Activated CD4-positive, alpha-beta T cell treated with anti-CD3 and anti-CD28 coated beads, Interleukin-2, amount 50 U/mL, for 16 hours (primary cell): ENCODE results near the gene OR2T29.
"Not testable (repeated sequence)": the region's sequence is repeated elsewhere in the genome, so short reads cannot be mapped to it uniquely, and the experiment has no call there.

Source experiments
- DNase-seq: peaks from one replicate; pipeline ENCODE4 v3.0.0-alpha.2; 2020

Gene OR2T29

DNA sequence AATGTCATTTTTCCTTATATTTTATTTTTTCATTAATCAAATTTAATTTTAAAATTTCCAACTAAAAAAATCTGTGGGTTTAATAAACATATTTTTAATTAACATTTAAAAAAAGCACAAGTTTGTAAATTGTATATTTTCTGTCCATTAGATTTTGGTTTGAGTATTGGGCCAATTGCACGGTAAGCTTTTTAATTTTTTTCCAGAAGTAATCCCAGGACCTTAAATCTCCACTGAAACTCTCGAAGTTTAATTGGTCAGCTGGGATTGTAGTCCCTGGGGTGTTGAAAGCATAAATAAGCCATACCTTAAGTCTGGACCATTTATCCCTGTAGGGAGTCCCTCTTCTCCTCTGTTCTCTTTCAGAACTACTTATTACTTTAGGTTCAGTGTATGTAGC, 54.8 kb downstream of the OR2T29 start, which contains the start of gene OR2G6:
Gene OR2G6 (plus strand): TSS at position 301 of the 400 bp plus-strand sequence. CDS start 13,574 bp downstream, outside the sequence.
- not testable (repeated sequence) for DNase-seq
